Osteoblast (primary cell): ENCODE results near the gene TRAPPC8. TPM values are rescaled to one million over a fixed set of nuclear protein-coding genes. Genes with fewer than 3 reads are reported as not detected.

Source experiments
- DNase-seq: peaks from one replicate; pipeline ENCODE4 v3.0.0; 2011; ENCODE audit warnings: low spot score, mixed read lengths; ENCODE audit not compliant: insufficient read length; ENCODE audit errors: missing footprints
- H2AFZ ChIP-seq: 2 replicates; pipeline ENCODE4 v1.6.0; 2011; ENCODE audit warnings: mild to moderate bottlenecking, low read length
- H3K27ac ChIP-seq: 2 replicates; pipeline ENCODE4 v1.5.1; 2011; ENCODE audit warnings: mild to moderate bottlenecking, low read depth, low read length, moderate library complexity
- H3K27me3 ChIP-seq: 2 replicates; pipeline ENCODE4 v1.6.0; 2012; ENCODE audit warnings: mild to moderate bottlenecking, control low read depth, inconsistent platforms, low read length, moderate library complexity; ENCODE audit not compliant: insufficient read depth
- H3K36me3 ChIP-seq: 2 replicates; pipeline ENCODE4 v1.5.1; 2011; ENCODE audit warnings: mild to moderate bottlenecking, low read length, control low read depth, moderate library complexity; ENCODE audit not compliant: insufficient read depth
- H3K4me1 ChIP-seq: 2 replicates; pipeline ENCODE4 v1.5.1; 2011; ENCODE audit warnings: mild to moderate bottlenecking, low read length, control low read depth, moderate library complexity; ENCODE audit not compliant: insufficient read depth
- H3K4me2 ChIP-seq: 2 replicates; pipeline ENCODE4 v1.6.0; 2011; ENCODE audit warnings: mild to moderate bottlenecking, low read length; ENCODE audit not compliant: insufficient read depth
- H3K4me3 ChIP-seq: fragments of 200-600 bp; sonication (generic); 3 replicates; pipeline ENCODE4 v1.5.1; 2012; ENCODE audit warnings: mild to moderate bottlenecking, low read length, inconsistent platforms; ENCODE audit not compliant: insufficient read depth
- H3K79me2 ChIP-seq: 2 replicates; pipeline ENCODE4 v1.6.0; 2012; ENCODE audit warnings: mild to moderate bottlenecking, low read length, control low read depth, inconsistent platforms; ENCODE audit not compliant: insufficient read depth
- H3K9me3 ChIP-seq: 2 replicates; pipeline ENCODE4 v1.5.1; 2011; ENCODE audit warnings: low read depth, low read length, control low read depth
- H4K20me1 ChIP-seq: 2 replicates; pipeline ENCODE4 v1.6.0; 2012; ENCODE audit warnings: mild to moderate bottlenecking, low read length, control low read depth; ENCODE audit not compliant: insufficient read depth
- CTCF ChIP-seq: IDR thresholded peaks from 2 replicates; pipeline ENCODE4 v1.5.1; 2011; ENCODE audit warnings: mild to moderate bottlenecking, low read depth, low read length, moderate library complexity; ENCODE audit errors: extremely low read depth
- small RNA-seq: library from RNA; depleted of rRNA; stranded (forward); fragments of <200 nt; gene quantifications from one replicate; pipeline ENCODE3, GENCODE V24; 2012
- total RNA-seq: library from RNA; depleted of rRNA; stranded (reverse); fragments of >200 nt; gene quantifications from 2 replicates; pipeline ENCODE4 v1.2.3, GENCODE V29; 2012

TRAPPC8 gene
- total RNA-seq, 1 donor, result 47.0 TPM

GRCh38 chr18:31783059-31783458, 159.9 kb downstream of the TRAPPC8 start:
- Histone ChIP-seq H3K4me2 (no peak overlapping the region), H4K20me1 (no peaks in the 10 kb centered on the region), H2AFZ (no peak overlapping the region), H3K36me3 (no peaks in the 10 kb centered on the region), H3K4me1 (no peaks in the 10 kb centered on the region), H3K27me3 (no peaks in the 10 kb centered on the region), H3K79me2 (no peaks in the 10 kb centered on the region), H3K9me3 (no peaks in the 10 kb centered on the region), H3K27ac (no peak overlapping the region), H3K4me3 (no peak overlapping the region)
- DNase-seq, result no peak
- TF ChIP-seq CTCF, result no peak

Small RNA genes lying within 50 kb of the gene (small RNA-seq; reads per million reads assigned to genes)
- not detected for gene RNU6-1050P

Other genes starting within 250 kb of the TRAPPC8 start
- gene SLC25A52, start 182.2 kb downstream of the TRAPPC8 start, total RNA-seq, result not detected in 2 replicates
- under 0.01 and 0.59 TPM in 2 replicates for gene RNF125, start 75.7 kb upstream of the TRAPPC8 start, total RNA-seq
- 21.4 and 22.1 TPM in 2 replicates for gene RNF138, start 148.7 kb upstream of the TRAPPC8 start, total RNA-seq
- not detected in 2 replicates for gene MEP1B, start 246.9 kb upstream of the TRAPPC8 start, total RNA-seq